Fibroblast of skin of scalp (primary cell): ENCODE measurements around the gene CASK.
A peak's percentile ranks its signal among the peaks of the same experiment; 100 is the strongest.

Experiments
- DNase-seq: peaks from one replicate; pipeline ENCODE4 v3.0.0-alpha.2; 2013

Gene CASK

GRCh38 chrX:41906515-41907187, 16.7 kb downstream of the CASK start:
- no peak for DNase-seq

GRCh38 chrX:41903544-41903943, 19.8 kb downstream of the CASK start:
- no peak for DNase-seq

GRCh38 chrX:41900321-41900720, 23.0 kb downstream of the CASK start:
- DNase-seq: no peak

- peak; percentile 37 for DNase-seq
These were observed 27.5 kb downstream of the CASK start for GRCh38 chrX:41895826-41896225.

- no peak for DNase-seq
These were observed 33.3 kb downstream of the CASK start for GRCh38 chrX:41890026-41890423.

- peak; percentile 15 for DNase-seq
These were observed 33.9 kb downstream of the CASK start for GRCh38 chrX:41889317-41890025.

GRCh38 chrX:41887691-41888090, 35.7 kb downstream of the CASK start:
- DNase-seq: no peak

GRCh38 chrX:41885724-41886123, 37.6 kb downstream of the CASK start:
- no peak for DNase-seq

GRCh38 chrX:41881166-41881565, 42.2 kb downstream of the CASK start:
- DNase-seq: no peak

- DNase-seq: no peak
These were observed 46.2 kb downstream of the CASK start for GRCh38 chrX:41877167-41877566.

- peak; percentile 2 for DNase-seq
These were observed 48.2 kb downstream of the CASK start for GRCh38 chrX:41875142-41875541.

GRCh38 chrX:41870719-41871151, 52.6 kb downstream of the CASK start:
- no peak for DNase-seq

GRCh38 chrX:41868392-41868977, 54.9 kb downstream of the CASK start:
- DNase-seq: no peak

- DNase-seq: no peak
These were observed 59.8 kb downstream of the CASK start for GRCh38 chrX:41863343-41864203.

- DNase-seq: no peak
These were observed 60.7 kb downstream of the CASK start for GRCh38 chrX:41862562-41863184.

GRCh38 chrX:41858161-41858775, 65.1 kb downstream of the CASK start:
- no peak for DNase-seq

GRCh38 chrX:41857670-41858069, 65.7 kb downstream of the CASK start:
- no peak for DNase-seq

- no peak for DNase-seq
These were observed 76.6 kb downstream of the CASK start for GRCh38 chrX:41846714-41847113.

GRCh38 chrX:41837270-41837944, 85.9 kb downstream of the CASK start:
- DNase-seq: no peak

GRCh38 chrX:41828826-41829225, 94.5 kb downstream of the CASK start:
- peak; percentile 14 for DNase-seq

- DNase-seq: peak; percentile 80
These were observed 95.5 kb downstream of the CASK start for GRCh38 chrX:41827886-41828285.
